Dermis microvascular lymphatic vessel endothelial cell (primary cell): ENCODE measurements around the gene SERINC3. TPM values are rescaled to one million over a fixed set of nuclear protein-coding genes. Genes with fewer than 3 reads are reported as not detected.

Source experiments
- total RNA-seq: library from RNA; depleted of rRNA; stranded (reverse); fragments of >200 nt; gene quantifications from 2 replicates; pipeline ENCODE4 v1.2.1, GENCODE V29; 2014

Gene SERINC3
- total RNA-seq, 1 donor from 2014 or later: 106 TPM

Other genes starting within 250 kb of the SERINC3 start
- gene FITM2, start 210.9 kb downstream of the SERINC3 start, total RNA-seq: 6.3 and 7.2 TPM in 2 replicates
- not detected in 2 replicates for gene R3HDML, start 185.0 kb downstream of the SERINC3 start, total RNA-seq
- gene HNF4A, start 166.4 kb downstream of the SERINC3 start, total RNA-seq: not detected in 2 replicates
- 3.0 and 3.5 TPM in 2 replicates for gene TTPAL, start 46.2 kb downstream of the SERINC3 start, total RNA-seq
- gene PKIG, start 60.5 kb upstream of the SERINC3 start, total RNA-seq: 151 and 182 TPM in 2 replicates
- 22.9 and 29.8 TPM in 2 replicates for gene ADA, start 129.6 kb upstream of the SERINC3 start, total RNA-seq
- not detected in 2 replicates for gene CCN5, start 193.3 kb upstream of the SERINC3 start, total RNA-seq
- gene KCNK15, start 223.8 kb upstream of the SERINC3 start, total RNA-seq: not detected in 2 replicates